Measurements from ENCODE around the gene NAGPA. TPM values are rescaled to one million over a fixed set of nuclear protein-coding genes. Genes with fewer than 3 reads are reported as not detected.

The NAGPA gene
- total RNA-seq, 2 experiments from 2014 or later, result 10.1 to 11.3 TPM

- no peak for ATAC-seq
- intact Hi-C loops (cut with micrococcal nuclease), result no loop called here
- no peaks in the 10 kb centered on the region for H3K36me3 Mint-ChIP-seq (ENCODE audit: low read depth)
- H3K27ac Mint-ChIP-seq, result no peak overlapping the region
- CTCF ChIA-PET, result no interaction called here
- H3K27me3 Mint-ChIP-seq, result no peaks in the 10 kb centered on the region
- DNase-seq, result no peak
- H3K9me3 Mint-ChIP-seq, result no peaks in the 10 kb centered on the region
- no peak overlapping the region for H3K4me3 Mint-ChIP-seq
- TF ChIP-seq CTCF (IDR thresholded peaks at IDR 0.05), result no peak
- POLR2A ChIA-PET, result no interaction called here
- H3K4me1 Mint-ChIP-seq (ENCODE audit: low read depth), result no peaks in the 10 kb centered on the region
Observed at GRCh38 chr16:5011637-5012036, 22.1 kb downstream of the NAGPA start.

GRCh38 chr16:5010576-5011329 is 23.0 kb downstream of the NAGPA start:
- Mint-ChIP-seq H3K4me3 (no peak overlapping the region), H3K27me3 (no peaks in the 10 kb centered on the region), H3K4me1 (ENCODE audit: low read depth) (no peaks in the 10 kb centered on the region), H3K27ac (no peak overlapping the region), H3K9me3 (no peaks in the 10 kb centered on the region), H3K36me3 (ENCODE audit: low read depth) (no peaks in the 10 kb centered on the region)
- intact Hi-C loops (cut with micrococcal nuclease), result no loop called here
- ChIA-PET POLR2A (no interaction called here), CTCF (no interaction called here)
- DNase-seq, result no peak
- no peak for ATAC-seq
- TF ChIP-seq CTCF (IDR thresholded peaks at IDR 0.05), result no peak

- DNase-seq (no peak), ATAC-seq (no peak)
- POLR2A ChIA-PET, result no interaction called here
- CTCF ChIA-PET, result no interaction called here
- no peaks in the 10 kb centered on the region for H3K36me3 Mint-ChIP-seq (ENCODE audit: low read depth)
- peaks cover 4% of the 10 kb centered on the region for H3K27me3 Mint-ChIP-seq
- H3K9me3 Mint-ChIP-seq, result no peaks in the 10 kb centered on the region
- TF ChIP-seq CTCF (IDR thresholded peaks at IDR 0.05), result no peak
- no peaks in the 10 kb centered on the region for H3K4me1 Mint-ChIP-seq (ENCODE audit: low read depth)
- intact Hi-C loops (cut with micrococcal nuclease), result no loop called here
- H3K4me3 Mint-ChIP-seq, result no peak overlapping the region
- H3K27ac Mint-ChIP-seq, result no peak overlapping the region
Observed at GRCh38 chr16:5008311-5008731, 25.4 kb downstream of the NAGPA start.

GRCh38 chr16:5007256-5007655 is 26.5 kb downstream of the NAGPA start:
- Mint-ChIP-seq H3K4me1 (ENCODE audit: low read depth) (no peaks in the 10 kb centered on the region), H3K27ac (no peak overlapping the region), H3K9me3 (no peaks in the 10 kb centered on the region), H3K4me3 (no peak overlapping the region), H3K27me3 (peaks cover 4% of the 10 kb centered on the region), H3K36me3 (ENCODE audit: low read depth) (no peaks in the 10 kb centered on the region)
- POLR2A ChIA-PET, result no interaction called here
- ATAC-seq (no peak), DNase-seq (no peak)
- CTCF ChIA-PET, result no interaction called here
- intact Hi-C loops (cut with micrococcal nuclease), result no loop called here
- no peak for TF ChIP-seq CTCF (IDR thresholded peaks at IDR 0.05)

- no peak for TF ChIP-seq CTCF (IDR thresholded peaks at IDR 0.05)
- POLR2A ChIA-PET, result no interaction called here
- intact Hi-C loops (cut with micrococcal nuclease), result no loop called here
- Mint-ChIP-seq H3K4me3 (no peak overlapping the region), H3K27ac (no peak overlapping the region), H3K36me3 (ENCODE audit: low read depth) (no peaks in the 10 kb centered on the region), H3K4me1 (ENCODE audit: low read depth) (no peaks in the 10 kb centered on the region), H3K9me3 (no peaks in the 10 kb centered on the region), H3K27me3 (peaks cover 4% of the 10 kb centered on the region)
- ATAC-seq, result no peak
- CTCF ChIA-PET, result interaction anchor here (0.6 kb wide), 1 partner anchor 121 kb away, joined by 3 read pairs; no protein-coding TSS in a partner anchor
- DNase-seq, result no peak
Observed at GRCh38 chr16:5006348-5007193, 27.2 kb downstream of the NAGPA start.

Measured in activated CD8-positive, alpha-beta T cell treated with anti-CD3 and anti-CD28 coated beads for 36 hours (primary cell).